GM19099 (cell line): ENCODE data around the gene BCHE.

Experiments used
- POLR2A ChIP-seq: IDR thresholded peaks from 3 replicates; pipeline ENCODE4 v1.6.1; 2011; ENCODE audit warnings: low read depth; ENCODE audit not compliant: insufficient read length; ENCODE audit errors: extremely low read depth

Gene BCHE

DNA sequence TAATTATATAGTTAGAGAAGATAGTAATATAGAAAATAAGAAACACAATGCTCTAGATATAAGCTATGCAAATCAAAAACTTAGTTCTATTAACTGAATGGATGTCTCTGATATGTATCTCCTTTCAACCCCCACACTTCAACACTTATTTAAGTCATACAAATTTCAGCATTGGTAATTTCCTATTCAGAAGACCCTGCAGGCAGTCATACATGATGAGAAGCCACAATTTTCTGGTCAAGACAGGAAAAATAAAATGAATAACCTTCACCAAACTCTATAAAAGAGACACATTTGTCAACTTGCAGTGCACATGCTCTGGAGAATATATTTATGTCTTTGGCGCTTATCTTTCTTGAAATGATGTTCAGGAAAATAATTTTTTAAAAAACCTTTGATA is 578 bp upstream of the BCHE start:
- TF ChIP-seq POLR2A, result no peak

DNA sequence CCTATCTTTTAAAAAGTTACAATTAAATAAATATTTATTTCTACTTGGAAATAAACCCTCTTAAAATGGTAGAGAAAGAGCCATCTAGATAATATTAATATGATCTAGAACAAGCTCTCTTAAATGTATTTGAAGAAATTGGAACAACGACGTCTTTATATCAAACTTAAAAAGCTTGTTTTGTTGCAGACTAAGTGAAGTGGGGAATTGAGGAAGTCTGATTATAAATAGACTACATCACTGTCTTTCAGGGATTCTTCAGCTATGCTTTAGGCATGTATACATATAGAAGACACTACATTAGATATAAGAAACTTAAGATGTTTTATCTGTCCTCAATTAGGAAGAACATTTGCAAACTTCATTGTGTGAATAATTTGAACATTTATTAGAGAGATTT is 1.8 kb downstream of the BCHE start:
- TF ChIP-seq POLR2A, result no peak

- no peak for TF ChIP-seq POLR2A
Observed at GRCh38 chr3:165830746-165831145, 6.5 kb downstream of the BCHE start.

DNA sequence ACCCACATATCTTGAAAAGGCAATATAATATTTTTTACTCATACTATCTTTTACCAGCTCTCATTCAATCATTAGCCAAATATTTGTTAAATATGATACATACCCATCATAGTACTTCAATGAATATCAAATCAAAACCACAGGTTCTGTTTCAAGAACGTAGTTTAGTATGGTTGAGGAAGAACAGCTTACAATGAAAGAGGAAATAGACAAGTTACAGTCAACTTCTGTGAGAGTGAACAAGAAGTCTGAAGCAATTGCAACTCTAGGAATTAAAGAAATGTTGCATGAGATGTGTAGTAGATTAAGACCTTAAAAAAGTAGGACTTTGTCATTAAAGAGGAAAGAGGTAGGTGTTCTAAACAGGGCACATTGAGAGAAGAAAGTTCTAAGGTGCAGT is 9.3 kb downstream of the BCHE start:
- no peak for TF ChIP-seq POLR2A

- no peak for TF ChIP-seq POLR2A
Observed at GRCh38 chr3:165827233-165827632, 10.0 kb downstream of the BCHE start.

DNA sequence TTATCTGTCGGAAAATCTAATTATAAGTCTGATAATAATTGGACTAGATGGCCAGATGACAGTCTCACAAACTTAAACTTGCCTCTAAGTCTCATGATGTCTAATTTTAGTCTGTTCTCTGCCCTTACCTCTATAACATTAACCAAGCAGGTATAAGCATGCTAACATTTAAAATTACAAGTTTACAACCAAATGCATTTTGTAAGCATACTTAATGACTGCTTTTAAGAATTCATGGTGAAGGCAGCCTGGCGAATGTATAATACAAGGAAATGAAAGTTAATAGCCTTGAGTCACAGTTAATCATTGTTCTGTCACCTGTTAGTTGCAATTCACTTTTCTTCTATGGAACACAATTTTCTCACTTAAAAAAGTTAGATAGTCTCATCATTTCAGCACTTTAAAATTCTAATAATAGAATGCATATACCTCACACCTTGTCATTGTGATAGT is 16.5 kb downstream of the BCHE start:
- no peak for TF ChIP-seq POLR2A

- no peak for TF ChIP-seq POLR2A
Observed at GRCh38 chr3:165817160-165817709, 20.0 kb downstream of the BCHE start.

DNA sequence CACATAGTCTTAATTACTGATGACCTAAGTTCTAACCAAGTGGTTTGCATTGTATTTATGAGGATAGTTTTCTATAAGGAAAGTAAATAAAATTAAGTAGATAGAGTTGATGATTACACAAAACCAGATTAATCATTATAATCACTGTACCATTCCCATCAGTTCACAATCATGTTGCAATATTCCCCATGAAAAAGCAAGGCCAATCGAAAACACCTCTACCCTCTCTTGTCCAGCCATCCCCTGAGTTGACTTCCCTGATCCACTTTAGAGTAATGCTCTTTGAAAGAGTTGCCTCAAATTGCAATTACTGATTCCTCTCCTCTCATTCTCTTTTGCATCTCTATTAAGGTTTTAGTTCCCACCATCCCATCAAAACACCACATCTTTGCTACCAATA is 21.0 kb downstream of the BCHE start:
- TF ChIP-seq POLR2A, result no peak

DNA sequence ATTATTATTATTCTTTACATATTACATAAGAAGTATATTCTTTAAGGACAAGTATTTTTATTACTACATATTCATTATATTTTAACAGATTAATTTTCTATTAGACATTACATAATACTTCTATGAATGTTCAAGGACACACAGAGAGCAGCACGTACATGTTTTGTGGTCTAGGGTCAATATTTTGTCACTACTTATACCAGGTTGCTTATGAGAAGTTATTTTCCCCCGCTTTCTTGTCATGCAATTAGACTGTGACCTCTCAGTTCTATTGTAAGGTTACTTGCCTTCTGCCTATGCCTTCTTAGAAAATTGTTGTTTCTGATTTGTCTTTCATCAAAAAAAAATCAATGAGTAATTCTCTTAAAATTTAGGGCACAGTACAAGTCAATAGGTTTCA is 21.5 kb downstream of the BCHE start:
- no peak for TF ChIP-seq POLR2A

- TF ChIP-seq POLR2A, result no peak
Observed at GRCh38 chr3:165814380-165814779, 22.8 kb downstream of the BCHE start.

GRCh38 chr3:165805946-165806561 is 31.2 kb downstream of the BCHE start:
- no peak for TF ChIP-seq POLR2A

DNA sequence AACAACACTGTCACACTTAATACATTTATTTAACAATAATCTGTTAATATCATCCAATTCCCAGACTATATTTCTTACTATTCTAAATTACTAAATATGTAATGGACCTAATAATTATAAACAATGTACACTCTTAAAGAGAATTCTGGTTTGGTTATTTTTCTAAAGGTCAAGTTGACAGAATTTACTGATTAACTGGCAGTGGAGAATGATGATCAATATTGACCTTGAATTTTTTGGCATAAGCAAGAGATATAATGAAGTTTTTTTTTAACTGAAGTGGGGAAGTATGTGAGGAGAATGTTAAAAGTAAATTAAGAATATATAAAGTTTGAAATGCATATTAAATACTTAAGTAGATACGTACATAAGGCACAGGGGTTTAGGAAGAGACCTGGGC is 33.8 kb downstream of the BCHE start:
- no peak for TF ChIP-seq POLR2A

- TF ChIP-seq POLR2A, result no peak
Observed at GRCh38 chr3:165800970-165801369, 36.3 kb downstream of the BCHE start.

GRCh38 chr3:165799026-165799425 is 38.2 kb downstream of the BCHE start:
- no peak for TF ChIP-seq POLR2A

- TF ChIP-seq POLR2A, result no peak
Observed at GRCh38 chr3:165797551-165797950, 39.7 kb downstream of the BCHE start.

- no peak for TF ChIP-seq POLR2A
Observed at GRCh38 chr3:165796701-165797100, 40.5 kb downstream of the BCHE start.

DNA sequence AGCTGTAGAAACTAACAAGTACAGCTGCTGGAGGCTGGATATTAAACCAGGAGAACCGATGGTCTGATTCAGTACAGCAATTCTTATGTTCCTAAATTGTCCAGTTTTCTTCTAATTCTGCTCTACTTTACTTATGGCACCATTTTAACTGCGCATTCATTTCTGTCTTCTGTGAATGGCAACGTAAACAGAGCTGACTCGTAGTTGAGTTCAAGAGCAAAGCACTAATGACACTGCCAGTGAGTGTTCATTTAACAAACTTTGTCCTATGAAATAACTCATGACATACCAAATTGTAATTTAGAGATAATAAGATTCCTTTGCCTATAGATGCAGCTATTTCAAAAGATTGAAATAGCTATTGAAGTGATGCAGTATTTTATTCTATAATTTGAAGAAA is 48.7 kb downstream of the BCHE start:
- no peak for TF ChIP-seq POLR2A
